Measurements from ENCODE around the gene LRRFIP2. TPM values are rescaled to one million over a fixed set of nuclear protein-coding genes. Genes with fewer than 3 reads are reported as not detected.
"Not testable (repeated sequence)": the region's sequence is repeated elsewhere in the genome, so short reads cannot be mapped to it uniquely, and the experiment has no call there.

The LRRFIP2 gene
- total RNA-seq, 1 donor from 2014 or later = 36.8 TPM

- DNase-seq (ENCODE audit: low spot score) = no peak
- intact Hi-C loops (cut with micrococcal nuclease) = no loop called here
- Mint-ChIP-seq H3K4me1 (ENCODE audit: low read depth) (peaks cover 18% of the 10 kb centered on the region), H3K4me3 (ENCODE audit: low read depth) (no peak overlapping the region), H3K9me3 (no peaks in the 10 kb centered on the region), H3K27ac (no peak overlapping the region), H3K36me3 (ENCODE audit: low read depth) (peaks cover 7% of the 10 kb centered on the region), H3K27me3 (ENCODE audit: low read depth) (no peaks in the 10 kb centered on the region)
Measured at GRCh38 chr3:37135561-37135960, 38.8 kb downstream of the LRRFIP2 start.

- intact Hi-C loops (cut with micrococcal nuclease) = no loop called here
- Mint-ChIP-seq H3K27me3 (ENCODE audit: low read depth) (no peaks in the 10 kb centered on the region), H3K36me3 (ENCODE audit: low read depth) (peaks cover 16% of the 10 kb centered on the region), H3K4me1 (ENCODE audit: low read depth) (peaks cover 24% of the 10 kb centered on the region), H3K9me3 (no peaks in the 10 kb centered on the region), H3K4me3 (ENCODE audit: low read depth) (no peak overlapping the region), H3K27ac (no peak overlapping the region)
- no peak for DNase-seq (ENCODE audit: low spot score)
Measured at GRCh38 chr3:37132334-37132733, 42.0 kb downstream of the LRRFIP2 start.

- Mint-ChIP-seq H3K27me3 (ENCODE audit: low read depth) (no peaks in the 10 kb centered on the region), H3K4me1 (ENCODE audit: low read depth) (peaks cover 24% of the 10 kb centered on the region), H3K27ac (no peak overlapping the region), H3K36me3 (ENCODE audit: low read depth) (peaks cover 19% of the 10 kb centered on the region), H3K4me3 (ENCODE audit: low read depth) (no peak overlapping the region), H3K9me3 (no peaks in the 10 kb centered on the region)
- no peak for DNase-seq (ENCODE audit: low spot score)
- intact Hi-C loops (cut with micrococcal nuclease) = no loop called here
Measured at GRCh38 chr3:37131860-37132144, 42.6 kb downstream of the LRRFIP2 start.

- DNase-seq (ENCODE audit: low spot score) = no peak
- no peak overlapping the region for H3K4me3 Mint-ChIP-seq (ENCODE audit: low read depth)
- H3K9me3 Mint-ChIP-seq = no peaks in the 10 kb centered on the region
- peaks cover 19% of the 10 kb centered on the region for H3K36me3 Mint-ChIP-seq (ENCODE audit: low read depth)
- peaks cover 24% of the 10 kb centered on the region for H3K4me1 Mint-ChIP-seq (ENCODE audit: low read depth)
- no peaks in the 10 kb centered on the region for H3K27me3 Mint-ChIP-seq (ENCODE audit: low read depth)
- peak overlapping the region; percentile 5 for H3K27ac Mint-ChIP-seq
- intact Hi-C loops (cut with micrococcal nuclease) = no loop called here
Measured at GRCh38 chr3:37130984-37131859, 43.2 kb downstream of the LRRFIP2 start.

GRCh38 chr3:37130448-37130847, 43.9 kb downstream of the LRRFIP2 start:
- Mint-ChIP-seq H3K27ac (no peak overlapping the region), H3K4me3 (ENCODE audit: low read depth) (no peak overlapping the region), H3K9me3 (no peaks in the 10 kb centered on the region), H3K4me1 (ENCODE audit: low read depth) (peaks cover 22% of the 10 kb centered on the region), H3K36me3 (ENCODE audit: low read depth) (peaks cover 19% of the 10 kb centered on the region), H3K27me3 (ENCODE audit: low read depth) (no peaks in the 10 kb centered on the region)
- intact Hi-C loops (cut with micrococcal nuclease) = no loop called here
- DNase-seq (ENCODE audit: low spot score) = no peak

- Mint-ChIP-seq H3K4me1 (ENCODE audit: low read depth) (peaks cover 24% of the 10 kb centered on the region), H3K9me3 (no peaks in the 10 kb centered on the region), H3K36me3 (ENCODE audit: low read depth) (peaks cover 19% of the 10 kb centered on the region), H3K27ac (no peak overlapping the region), H3K27me3 (ENCODE audit: low read depth) (no peaks in the 10 kb centered on the region), H3K4me3 (ENCODE audit: low read depth) (no peak overlapping the region)
- DNase-seq (ENCODE audit: low spot score) = no peak
- intact Hi-C loops (cut with micrococcal nuclease) = no loop called here
Measured at GRCh38 chr3:37129871-37130270, 44.5 kb downstream of the LRRFIP2 start.

- Mint-ChIP-seq H3K27ac (no peak overlapping the region), H3K9me3 (no peaks in the 10 kb centered on the region), H3K27me3 (ENCODE audit: low read depth) (no peaks in the 10 kb centered on the region), H3K4me1 (ENCODE audit: low read depth) (peaks cover 24% of the 10 kb centered on the region), H3K4me3 (ENCODE audit: low read depth) (no peak overlapping the region), H3K36me3 (ENCODE audit: low read depth) (peaks cover 24% of the 10 kb centered on the region)
- DNase-seq (ENCODE audit: low spot score) = no peak
- intact Hi-C loops (cut with micrococcal nuclease) = no loop called here
Measured at GRCh38 chr3:37127340-37127739, 47.0 kb downstream of the LRRFIP2 start.

- Mint-ChIP-seq H3K4me3 (ENCODE audit: low read depth) (no peak overlapping the region), H3K9me3 (no peaks in the 10 kb centered on the region), H3K27ac (no peak overlapping the region), H3K36me3 (ENCODE audit: low read depth) (peaks cover 29% of the 10 kb centered on the region), H3K4me1 (ENCODE audit: low read depth) (peaks cover 22% of the 10 kb centered on the region), H3K27me3 (ENCODE audit: low read depth) (no peaks in the 10 kb centered on the region)
- intact Hi-C loops (cut with micrococcal nuclease) = no loop called here
- no peak for DNase-seq (ENCODE audit: low spot score)
Measured at GRCh38 chr3:37126856-37127255, 47.5 kb downstream of the LRRFIP2 start.

GRCh38 chr3:37125195-37126073, 48.9 kb downstream of the LRRFIP2 start:
- intact Hi-C loops (cut with micrococcal nuclease) = no loop called here
- Mint-ChIP-seq H3K4me3 (ENCODE audit: low read depth) (no peak overlapping the region), H3K27ac (no peak overlapping the region), H3K4me1 (ENCODE audit: low read depth) (peaks cover 10% of the 10 kb centered on the region), H3K27me3 (ENCODE audit: low read depth) (no peaks in the 10 kb centered on the region), H3K36me3 (ENCODE audit: low read depth) (peaks cover 30% of the 10 kb centered on the region), H3K9me3 (no peaks in the 10 kb centered on the region)
- no peak for DNase-seq (ENCODE audit: low spot score)

GRCh38 chr3:37124435-37124834, 49.9 kb downstream of the LRRFIP2 start:
- Mint-ChIP-seq H3K9me3 (no peaks in the 10 kb centered on the region), H3K27me3 (ENCODE audit: low read depth) (no peaks in the 10 kb centered on the region), H3K36me3 (ENCODE audit: low read depth) (peaks cover 28% of the 10 kb centered on the region), H3K4me3 (ENCODE audit: low read depth) (no peak overlapping the region), H3K27ac (no peak overlapping the region), H3K4me1 (ENCODE audit: low read depth) (peaks cover 2% of the 10 kb centered on the region)
- DNase-seq (ENCODE audit: low spot score) = no peak
- intact Hi-C loops (cut with micrococcal nuclease) = no loop called here

GRCh38 chr3:37123292-37123691, 51.1 kb downstream of the LRRFIP2 start:
- intact Hi-C loops (cut with micrococcal nuclease) = no loop called here
- H3K27ac Mint-ChIP-seq = no peak overlapping the region

GRCh38 chr3:37122069-37122468, 52.3 kb downstream of the LRRFIP2 start:
- H3K4me1 Mint-ChIP-seq (ENCODE audit: low read depth); H3K9me3 Mint-ChIP-seq; H3K4me3 Mint-ChIP-seq (ENCODE audit: low read depth); H3K27me3 Mint-ChIP-seq (ENCODE audit: low read depth); intact Hi-C loops (cut with micrococcal nuclease); DNase-seq (ENCODE audit: low spot score); H3K27ac Mint-ChIP-seq: not testable (repeated sequence)
- H3K36me3 Mint-ChIP-seq (ENCODE audit: low read depth) = peaks cover 16% of the 10 kb centered on the region

More at GRCh38 chr3:37123292-37123691, 51.1 kb downstream of the LRRFIP2 start:
- Mint-ChIP-seq H3K27me3 (ENCODE audit: low read depth) (no peaks in the 10 kb centered on the region), H3K4me1 (ENCODE audit: low read depth) (peaks cover 2% of the 10 kb centered on the region), H3K4me3 (ENCODE audit: low read depth) (no peak overlapping the region), H3K9me3 (no peaks in the 10 kb centered on the region), H3K36me3 (ENCODE audit: low read depth) (peaks cover 20% of the 10 kb centered on the region)
- DNase-seq (ENCODE audit: low spot score) = no peak

- H3K27ac Mint-ChIP-seq = no peak overlapping the region
- H3K4me3 Mint-ChIP-seq (ENCODE audit: low read depth) = no peak overlapping the region
- intact Hi-C loops (cut with micrococcal nuclease) = no loop called here
- H3K4me1 Mint-ChIP-seq (ENCODE audit: low read depth) = peaks cover 4% of the 10 kb centered on the region
- no peaks in the 10 kb centered on the region for H3K27me3 Mint-ChIP-seq (ENCODE audit: low read depth)
- DNase-seq (ENCODE audit: low spot score) = no peak
- H3K9me3 Mint-ChIP-seq = no peaks in the 10 kb centered on the region
- peaks cover 15% of the 10 kb centered on the region for H3K36me3 Mint-ChIP-seq (ENCODE audit: low read depth)
Measured at GRCh38 chr3:37118163-37118562, 56.2 kb downstream of the LRRFIP2 start.
